Stimulated activated CD4-positive, alpha-beta T cell treated with anti-CD3 and anti-CD28 coated beads, Interleukin-4, amount 100 ng/mL, for 48 hours (primary cell): ENCODE results near the gene CFAP57.

Source experiments
- DNase-seq, 2 donors: peaks; one replicate each; pipeline ENCODE4 v3.0.0-alpha.2; 2020; ENCODE audit warnings: low read depth in 2 of 2

CFAP57 gene

DNA sequence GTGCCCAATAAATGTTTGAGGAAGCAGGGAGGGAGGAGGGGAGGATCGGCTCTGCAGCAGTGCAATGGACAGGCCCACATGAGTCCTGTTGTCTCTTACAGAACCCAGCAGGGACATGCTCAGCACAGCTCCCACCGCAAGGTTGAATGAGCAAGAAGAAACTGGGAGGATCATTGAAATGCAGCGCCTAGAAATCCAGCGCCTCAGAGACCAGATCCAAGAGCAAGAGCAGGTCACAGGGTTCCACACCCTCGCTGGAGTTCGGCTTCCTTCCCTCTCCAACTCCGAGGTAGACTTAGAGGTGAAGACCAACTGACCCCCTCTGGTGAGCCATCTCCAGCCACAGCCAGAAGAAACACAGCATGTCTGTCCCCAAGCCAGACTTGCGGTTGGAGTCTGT lies 81.7 kb downstream of the CFAP57 start:
- DNase-seq, result no peak

DNA sequence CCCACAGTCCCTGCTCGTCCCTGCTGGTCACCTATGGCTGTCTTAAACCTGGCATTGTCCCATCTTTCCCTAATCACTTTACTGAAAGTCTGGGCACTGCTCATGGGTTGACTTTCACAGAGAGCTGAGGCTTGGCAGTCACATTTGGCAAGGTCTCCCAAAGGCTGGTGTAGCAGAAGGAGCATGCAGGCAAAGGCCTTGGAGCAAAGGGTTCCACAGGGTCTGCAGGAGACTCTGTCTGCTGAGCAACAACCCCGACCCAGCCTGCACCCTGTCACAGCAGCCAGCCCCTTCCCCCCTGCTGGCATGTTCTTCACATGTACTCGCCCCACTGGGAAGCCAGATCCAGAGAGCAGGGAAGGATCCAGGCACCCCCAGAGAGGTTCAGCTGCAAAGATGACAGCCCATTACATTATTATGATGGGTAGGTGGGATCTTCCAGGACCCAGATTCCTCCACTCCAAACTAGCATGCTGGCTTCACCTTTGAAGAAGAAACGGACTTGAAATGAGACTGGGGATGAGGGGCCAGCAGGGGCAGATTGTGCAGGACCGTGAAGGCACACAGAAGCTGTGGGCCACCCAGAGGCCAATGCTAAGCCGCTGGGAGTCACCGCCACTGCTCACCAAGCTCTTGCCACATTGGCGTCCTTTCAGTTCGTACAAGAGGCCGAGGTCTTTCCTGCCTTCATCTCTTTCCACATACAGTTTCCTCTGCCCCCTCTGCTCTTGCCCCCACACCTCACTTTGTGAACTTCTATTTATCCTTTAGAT lies 83.5 kb downstream of the CFAP57 start:
- no peak for DNase-seq

GRCh38 chr1:43256675-43257570 lies 84.8 kb downstream of the CFAP57 start:
- DNase-seq, result no peak

- DNase-seq, result no peak
Measured at GRCh38 chr1:43258370-43258769, 86.2 kb downstream of the CFAP57 start.

DNA sequence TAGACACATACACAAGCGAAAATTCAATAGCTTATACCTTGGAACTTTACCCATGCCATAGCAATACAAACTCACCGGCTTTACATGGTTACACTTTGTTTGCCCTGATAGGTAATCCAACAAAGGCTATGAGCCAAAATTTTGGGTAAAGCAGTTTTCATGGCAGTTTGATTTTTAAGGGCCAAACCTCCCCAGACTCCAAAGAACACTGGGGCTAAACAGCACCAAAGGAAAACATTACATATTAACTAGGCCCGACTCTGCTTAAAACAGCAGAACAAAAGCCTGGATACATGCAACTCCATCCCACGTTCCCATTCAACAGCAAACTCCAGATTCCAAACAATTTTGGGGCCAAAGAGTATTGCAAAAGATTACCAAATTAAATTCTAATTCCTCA lies 93.3 kb downstream of the CFAP57 start:
- DNase-seq, result no peak

DNA sequence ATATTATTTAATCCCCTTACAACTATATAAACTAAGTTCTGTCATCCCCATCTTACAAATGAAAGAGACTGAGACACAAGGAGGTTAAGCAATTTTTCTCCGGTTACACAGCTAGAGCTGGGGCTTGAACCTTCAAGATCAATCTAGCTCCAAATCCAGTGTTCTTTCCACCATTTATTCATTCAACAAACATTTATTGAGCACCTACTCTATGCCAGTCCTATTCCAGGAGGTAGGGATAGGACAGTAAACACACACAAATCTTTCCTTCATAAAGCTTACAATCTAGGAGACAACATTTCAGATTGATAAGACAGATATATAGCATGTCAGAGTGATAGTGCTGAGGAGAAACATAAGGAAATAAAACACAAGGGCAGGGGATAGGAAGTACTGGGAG lies 94.8 kb downstream of the CFAP57 start:
- DNase-seq, result no peak

DNA sequence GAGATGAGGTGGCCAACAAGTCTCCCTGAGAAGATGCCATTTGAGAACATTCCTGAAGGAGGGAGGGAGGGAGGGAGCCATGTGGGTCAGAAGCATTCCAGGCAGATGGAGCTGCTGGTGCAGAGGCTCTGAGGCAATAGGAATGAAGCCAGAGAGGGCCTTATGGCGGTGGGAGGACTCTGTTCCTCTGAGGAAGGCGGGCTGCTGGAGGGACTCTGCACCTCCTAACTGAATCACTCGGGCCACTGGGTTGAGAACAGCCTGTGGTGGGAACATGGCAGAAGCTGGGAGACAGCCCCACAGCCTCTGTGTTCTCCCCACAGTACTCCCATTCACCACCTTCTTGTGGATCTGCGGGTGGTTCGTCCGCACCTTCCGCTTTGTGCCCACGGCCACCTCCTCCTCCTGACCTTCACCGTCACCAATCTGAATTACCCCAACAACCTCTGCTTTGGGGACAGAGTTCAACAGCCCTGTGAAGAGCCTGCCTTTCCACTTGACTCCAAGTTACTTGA lies 95.2 kb downstream of the CFAP57 start:
- DNase-seq, result no peak

- no peak for DNase-seq
Measured at GRCh38 chr1:43267818-43268425, 95.8 kb downstream of the CFAP57 start.

- DNase-seq, result no peak
Measured at GRCh38 chr1:43269627-43270375, 97.7 kb downstream of the CFAP57 start, which contains the start of gene TMEM125. Gene TMEM125, plus strand, starts transcription at chr1:43269983. Its CDS starts 2,740 bp downstream, at chr1:43272723.

- no peak for DNase-seq
Measured at GRCh38 chr1:43270421-43271095, 98.4 kb downstream of the CFAP57 start.

GRCh38 chr1:43271186-43272118 lies 99.3 kb downstream of the CFAP57 start:
- no peak for DNase-seq

DNA sequence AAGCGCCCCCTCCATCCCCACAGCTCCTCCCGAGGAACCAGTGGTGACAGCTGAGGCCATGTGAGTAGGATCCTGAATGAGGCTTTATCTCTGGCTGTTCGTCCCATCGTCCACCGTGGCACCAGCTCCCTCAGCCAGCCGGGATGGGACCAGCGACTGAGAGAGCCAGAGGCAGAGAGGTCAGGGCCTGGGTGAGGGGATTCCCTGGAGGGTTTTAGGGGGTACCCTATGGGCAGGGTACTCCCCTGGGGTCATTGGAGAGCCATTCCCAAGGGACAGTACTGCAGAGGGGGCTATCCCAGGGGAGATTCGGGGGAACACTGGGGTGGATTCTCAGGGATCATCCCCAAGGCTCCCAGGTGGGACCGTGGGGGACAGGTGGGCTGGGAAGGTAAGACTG lies 100.0 kb downstream of the CFAP57 start:
- DNase-seq, result no peak

DNA sequence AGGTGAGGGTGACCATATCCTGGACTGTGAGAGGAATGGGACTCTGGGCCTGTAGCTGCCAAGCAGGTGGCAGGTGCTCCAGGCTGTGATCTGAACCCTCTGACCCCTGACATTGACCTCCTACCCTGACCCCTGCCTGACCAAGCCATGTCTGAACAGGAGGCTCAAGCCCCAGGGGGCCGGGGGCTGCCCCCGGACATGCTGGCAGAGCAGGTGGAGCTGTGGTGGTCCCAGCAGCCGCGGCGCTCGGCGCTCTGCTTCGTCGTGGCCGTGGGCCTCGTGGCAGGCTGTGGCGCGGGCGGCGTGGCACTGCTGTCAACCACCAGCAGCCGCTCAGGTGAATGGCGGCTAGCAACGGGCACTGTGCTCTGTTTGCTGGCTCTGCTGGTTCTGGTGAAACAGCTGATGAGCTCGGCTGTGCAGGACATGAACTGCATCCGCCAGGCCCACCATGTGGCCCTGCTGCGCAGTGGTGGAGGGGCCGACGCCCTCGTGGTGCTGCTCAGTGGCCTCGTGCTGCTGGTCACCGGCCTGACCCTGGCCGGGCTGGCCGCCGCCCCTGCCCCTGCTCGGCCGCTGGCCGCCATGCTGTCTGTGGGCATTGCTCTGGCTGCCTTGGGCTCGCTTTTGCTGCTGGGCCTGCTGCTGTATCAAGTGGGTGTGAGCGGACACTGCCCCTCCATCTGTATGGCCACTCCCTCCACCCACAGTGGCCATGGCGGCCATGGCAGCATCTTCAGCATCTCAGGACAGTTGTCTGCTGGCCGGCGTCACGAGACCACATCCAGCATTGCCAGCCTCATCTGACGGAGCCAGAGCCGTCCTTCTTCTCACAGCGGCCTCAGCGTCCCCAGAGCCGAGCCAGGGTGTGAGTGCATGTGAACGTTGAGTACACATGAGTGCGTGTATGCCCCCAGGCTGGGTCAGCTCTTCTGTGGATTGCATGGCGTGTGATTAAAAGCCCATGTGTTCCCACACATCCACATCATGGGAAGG lies 100.7 kb downstream of the CFAP57 start:
- DNase-seq, result no peak

GRCh38 chr1:43273708-43274107 lies 101.6 kb downstream of the CFAP57 start:
- DNase-seq, result no peak

- no peak for DNase-seq
Measured at GRCh38 chr1:43274125-43274803, 102.1 kb downstream of the CFAP57 start.

DNA sequence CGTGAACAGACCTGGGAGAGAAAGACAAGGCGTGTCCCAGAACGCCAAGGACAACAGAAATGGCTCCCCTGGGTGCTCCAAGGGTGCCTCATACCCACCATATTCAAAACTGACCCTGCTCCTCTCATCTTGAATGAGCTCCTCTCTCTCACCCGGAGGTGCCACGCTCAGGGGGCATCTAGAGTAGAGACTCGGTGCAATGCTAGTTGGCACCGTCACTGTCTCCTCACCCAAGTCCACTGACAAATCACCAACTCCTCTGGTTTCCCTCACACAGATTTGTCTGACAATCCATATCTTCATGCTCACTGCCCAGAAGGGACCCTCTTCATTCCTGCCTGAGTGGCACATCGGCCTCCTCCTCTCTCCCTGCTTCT lies 102.7 kb downstream of the CFAP57 start:
- no peak for DNase-seq

- no peak for DNase-seq
Measured at GRCh38 chr1:43275826-43276620, 103.9 kb downstream of the CFAP57 start.
